Tibial nerve (tissue), 3 donors: Measurements from ENCODE around the gene ULK3.

Source experiments
- POLR2A ChIP-seq, 2 donors: fragments of 450-650 bp; IDR thresholded peaks; one replicate each; pipeline ENCODE4 v1.6.1; 2017; ENCODE audit warnings: antibody characterized with exemption in 2 of 2, mild to moderate bottlenecking in 2 of 2, moderate library complexity in 2 of 2
- TF ChIP-seq, protein P1 (sequence below), 5 experiments: fragments of 200-600 bp in 3 of 5; fragments of 450-650 bp in 2 of 5; sonication (generic) in 3 of 5; IDR thresholded peaks; one replicate each; pipeline ENCODE4 v1.5.1; 2016 to 2019; ENCODE audit warnings: antibody characterized with exemption in 5 of 5, mild to moderate bottlenecking in 3 of 5, moderate library complexity in 2 of 5

DNA sequence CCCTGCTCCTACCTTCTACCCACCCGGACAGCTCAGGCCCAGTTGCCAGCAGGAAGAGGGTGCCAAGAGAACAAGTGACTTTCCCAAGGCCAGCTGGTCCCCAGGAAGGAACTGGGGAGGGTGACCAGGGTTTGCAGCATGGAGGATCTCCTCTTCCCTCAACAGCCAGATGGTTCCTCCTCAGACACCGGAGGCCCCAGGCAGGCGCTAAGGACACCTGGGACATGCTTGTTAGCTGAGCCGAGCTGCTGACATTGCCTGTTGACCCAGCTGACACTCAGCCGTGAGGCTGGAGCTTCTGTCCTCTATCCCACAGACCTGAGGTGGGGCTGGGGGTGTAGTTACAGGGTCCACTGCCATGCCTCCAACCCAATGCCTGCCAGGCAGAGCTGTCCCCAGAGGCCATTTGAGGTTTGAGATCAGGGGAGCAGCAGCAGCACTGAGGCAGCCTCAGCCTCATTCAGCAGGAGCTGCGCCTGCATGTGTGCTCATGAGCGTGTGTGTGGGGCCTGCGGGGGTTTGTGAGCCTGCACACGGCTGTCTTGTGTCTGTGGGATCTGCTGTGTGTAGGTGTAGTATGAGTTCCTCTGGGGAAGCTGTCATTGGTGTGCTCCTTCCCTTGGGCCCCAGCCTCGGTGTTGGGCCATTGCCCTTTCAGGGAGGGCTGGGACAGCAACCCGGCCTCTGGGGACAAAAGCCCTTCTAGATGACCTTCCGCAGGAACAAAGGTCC, 9.4 kb downstream of the ULK3 start:
- TF ChIP-seq, protein P1, sequence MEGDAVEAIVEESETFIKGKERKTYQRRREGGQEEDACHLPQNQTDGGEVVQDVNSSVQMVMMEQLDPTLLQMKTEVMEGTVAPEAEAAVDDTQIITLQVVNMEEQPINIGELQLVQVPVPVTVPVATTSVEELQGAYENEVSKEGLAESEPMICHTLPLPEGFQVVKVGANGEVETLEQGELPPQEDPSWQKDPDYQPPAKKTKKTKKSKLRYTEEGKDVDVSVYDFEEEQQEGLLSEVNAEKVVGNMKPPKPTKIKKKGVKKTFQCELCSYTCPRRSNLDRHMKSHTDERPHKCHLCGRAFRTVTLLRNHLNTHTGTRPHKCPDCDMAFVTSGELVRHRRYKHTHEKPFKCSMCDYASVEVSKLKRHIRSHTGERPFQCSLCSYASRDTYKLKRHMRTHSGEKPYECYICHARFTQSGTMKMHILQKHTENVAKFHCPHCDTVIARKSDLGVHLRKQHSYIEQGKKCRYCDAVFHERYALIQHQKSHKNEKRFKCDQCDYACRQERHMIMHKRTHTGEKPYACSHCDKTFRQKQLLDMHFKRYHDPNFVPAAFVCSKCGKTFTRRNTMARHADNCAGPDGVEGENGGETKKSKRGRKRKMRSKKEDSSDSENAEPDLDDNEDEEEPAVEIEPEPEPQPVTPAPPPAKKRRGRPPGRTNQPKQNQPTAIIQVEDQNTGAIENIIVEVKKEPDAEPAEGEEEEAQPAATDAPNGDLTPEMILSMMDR (IDR thresholded peaks at IDR 0.05): no peak
- TF ChIP-seq POLR2A (IDR thresholded peaks at IDR 0.05): no peak
